Panc1 (cell line): Measurements from ENCODE around the gene SCRN1.

Experiments
- CTCF ChIP-seq: fragments of 450-650 bp; IDR thresholded peaks from 2 replicates; pipeline ENCODE4 v1.5.1; 2017; ENCODE audit warnings: mild to moderate bottlenecking
- POLR2AphosphoS5 ChIP-seq: IDR thresholded peaks from 2 replicates; pipeline ENCODE4 v1.6.1; 2012; ENCODE audit warnings: mild to moderate bottlenecking, low read depth, low read length, moderate library complexity
- SIN3A ChIP-seq: IDR thresholded peaks from 2 replicates; pipeline ENCODE4 v1.6.1; 2012; ENCODE audit warnings: low read depth, mild to moderate bottlenecking, low read length, moderate library complexity, borderline replicate concordance; ENCODE audit not compliant: insufficient read depth

GRCh38 chr7:29990931-29991330, 1.3 kb upstream of the SCRN1 start:
- no peak for TF ChIP-seq CTCF
- TF ChIP-seq POLR2AphosphoS5: no peak
- no peak for TF ChIP-seq SIN3A
